ENCODE measurements around the gene SMIM13.

Gene SMIM13

GRCh38 chr6:11177271-11177670, 83.6 kb downstream of the SMIM13 start:
- no peak for TF ChIP-seq CTCF (IDR thresholded peaks at IDR 0.05)
- Histone ChIP-seq H3K27ac (no peak overlapping the region), H3K4me3 (no peak overlapping the region)
- no peak for DNase-seq (ENCODE audit: low spot score)

DNA sequence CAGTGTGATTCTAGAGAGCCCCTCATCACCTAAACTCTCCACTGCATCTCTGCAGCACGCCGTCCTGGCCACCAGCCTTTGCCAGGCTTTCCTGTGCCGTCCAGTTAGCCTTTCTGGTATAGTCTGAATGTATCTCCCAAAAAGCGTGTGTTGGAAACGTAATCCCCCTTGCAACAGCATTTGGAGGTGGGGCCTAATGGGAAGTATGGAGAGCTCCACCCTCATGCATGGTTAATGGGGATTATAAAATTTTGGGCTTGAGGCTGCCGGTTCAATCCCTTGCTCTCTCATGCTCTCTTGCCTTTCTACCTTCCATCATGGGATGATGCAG, 85.4 kb downstream of the SMIM13 start:
- TF ChIP-seq CTCF (IDR thresholded peaks at IDR 0.05), result no peak

GRCh38 chr6:11179419-11180202, 86.0 kb downstream of the SMIM13 start:
- no peak for DNase-seq (ENCODE audit: low spot score)
- TF ChIP-seq CTCF (IDR thresholded peaks at IDR 0.05), result no peak
- Histone ChIP-seq H3K4me3 (no peak overlapping the region), H3K27ac (no peak overlapping the region)

More for the DNA sequence above, 85.4 kb downstream of the SMIM13 start:
- Histone ChIP-seq H3K4me3 (no peak overlapping the region), H3K27ac (no peak overlapping the region)
- no peak for DNase-seq (ENCODE audit: low spot score)

GRCh38 chr6:11181478-11182136, 88.0 kb downstream of the SMIM13 start:
- TF ChIP-seq CTCF (IDR thresholded peaks at IDR 0.05), result no peak
- Histone ChIP-seq H3K27ac (no peak overlapping the region), H3K4me3 (no peak overlapping the region)
- DNase-seq (ENCODE audit: low spot score), result no peak

GRCh38 chr6:11183761-11184362, 90.2 kb downstream of the SMIM13 start:
- no peak for DNase-seq (ENCODE audit: low spot score)
- TF ChIP-seq CTCF (IDR thresholded peaks at IDR 0.05), result no peak
- no peak overlapping the region for H3K27ac ChIP-seq
- H3K4me3 ChIP-seq, result no peak overlapping the region

DNA sequence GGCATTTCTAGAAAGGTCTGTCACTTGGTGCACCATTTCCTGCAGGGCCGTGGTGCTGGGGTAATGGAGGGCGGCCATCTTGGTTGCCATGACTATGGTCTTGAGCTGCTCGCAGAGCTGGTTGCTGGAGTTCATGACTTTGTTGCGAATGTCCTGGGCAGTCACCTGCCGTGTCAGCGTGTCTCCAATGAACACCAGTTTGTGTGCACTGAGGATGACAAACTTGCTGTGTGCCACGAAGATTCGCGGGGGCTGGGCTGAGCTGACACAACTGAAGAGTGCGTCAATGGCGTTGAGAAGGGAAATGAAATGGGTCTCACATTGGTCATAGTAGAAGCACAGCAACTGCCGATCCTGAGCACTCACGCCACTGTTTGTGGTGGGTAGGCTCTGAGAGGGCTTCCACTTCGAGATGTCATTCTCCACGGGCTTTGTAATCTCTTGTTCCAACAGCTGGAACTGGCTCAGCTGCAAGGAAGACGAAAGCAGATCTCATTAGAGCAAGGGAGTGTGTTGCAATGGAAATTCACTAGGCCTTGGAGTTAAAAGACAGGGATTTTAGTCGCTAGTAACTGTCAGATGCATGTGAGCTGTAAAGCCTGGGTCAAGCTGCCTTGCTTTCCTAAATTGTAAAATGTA, 91.7 kb downstream of the SMIM13 start:
- no peak for TF ChIP-seq CTCF (IDR thresholded peaks at IDR 0.05)
- Histone ChIP-seq H3K4me3 (no peak overlapping the region), H3K27ac (no peak overlapping the region)
- DNase-seq (ENCODE audit: low spot score), result no peak
